Lung (tissue), 12 donors: ENCODE measurements around the gene NPB. TPM values are rescaled to one million over a fixed set of nuclear protein-coding genes. Genes with fewer than 3 reads are reported as not detected.

Experiments used
- ATAC-seq: fragments of 200-7000 bp; cut with Tn5 transposase; one replicate; pipeline ENCODE4 v1.9.1; 2020; ENCODE audit warnings: moderate number of reproducible peaks; ENCODE audit not compliant: insufficient read depth, low FRiP score
- DNase-seq, 3 donors: peaks; one replicate each; pipeline ENCODE4 v3.0.0-alpha.2; 2013 to 2017
- H3K27ac ChIP-seq, 2 donors: one replicate each; pipeline ENCODE4 v1.5.1; 2013; ENCODE audit warnings: mild to moderate bottlenecking in 2 of 2, moderate library complexity in 2 of 2, control low read depth in 1 of 2, inconsistent platforms in 1 of 2, low read depth in 1 of 2, low read length in 1 of 2
- H3K27me3 ChIP-seq, 3 donors: one replicate each; pipeline ENCODE4 v1.5.1; 2013; ENCODE audit warnings: low read length in 2 of 3; ENCODE audit not compliant: control insufficient read depth in 3 of 3, insufficient read depth in 3 of 3
- H3K36me3 ChIP-seq, 4 donors: one replicate each; pipeline ENCODE4 v1.5.1; 2013; ENCODE audit warnings: low read length in 4 of 4, mild to moderate bottlenecking in 1 of 4, moderate library complexity in 1 of 4; ENCODE audit not compliant: control insufficient read depth in 4 of 4, insufficient read depth in 4 of 4
- H3K4me1 ChIP-seq, 5 donors: one replicate each; pipeline ENCODE4 v1.5.1; 2013; ENCODE audit warnings: low read length in 5 of 5, mild to moderate bottlenecking in 2 of 5, moderate library complexity in 1 of 5; ENCODE audit not compliant: control insufficient read depth in 5 of 5, insufficient read depth in 5 of 5
- H3K4me3 ChIP-seq: one replicate; pipeline ENCODE4 v1.5.1; 2013; ENCODE audit warnings: mild to moderate bottlenecking, control low read depth, moderate library complexity
- H3K9ac ChIP-seq, 2 donors: one replicate each; pipeline ENCODE4 v1.5.1; 2013; ENCODE audit warnings: low read length in 2 of 2, control low read depth in 1 of 2; ENCODE audit not compliant: insufficient read depth in 1 of 2
- H3K9me3 ChIP-seq, 4 donors: one replicate each; pipeline ENCODE4 v1.5.1; 2013; ENCODE audit warnings: low read length in 3 of 4, mild to moderate bottlenecking in 1 of 4, moderate library complexity in 1 of 4; ENCODE audit not compliant: control insufficient read depth in 4 of 4, insufficient read depth in 3 of 4
- CTCF ChIP-seq: IDR thresholded peaks from 2 replicates; pipeline ENCODE4 v1.5.1; 2012; ENCODE audit warnings: mild to moderate bottlenecking; ENCODE audit errors: control extremely low read depth, extremely low read depth
- WGBS, 2 donors: extraction: QIAGEN DNeasy Blood & Tissue Kit; methylation state at CpG; one replicate each; pipeline ENCODE4 v1.1.7; 2013; 5-methylcytosine and 5-hydroxymethylcytosine counted together
- polyA plus RNA-seq, 2 donors: library from polyadenylated mRNA; stranded (reverse); fragments of 200-250 nt; gene quantifications; one replicate each; pipeline ENCODE4 v1.2.1, GENCODE V29; 2013
- total RNA-seq, 2 donors: library from RNA; depleted of rRNA in 1 of 2; stranded (reverse); fragments of >200 nt in 1 of 2; gene quantifications; one replicate each; pipeline ENCODE4 v1.2.1, GENCODE V29; 2014 to 2021
- donor health status: control.
- donor health status: control.
- donor health status: Bipolar disorder and iron deficiency.
- donor health status: healthy.
- donor health status: DM: yes; HTN: yes; CAD: no.

The NPB gene
- total and polyA plus RNA-seq, 4 donors, result 0.41 to 0.55 (median 0.46) TPM

- TF ChIP-seq CTCF, result no peak
- Histone ChIP-seq H3K9me3 (no peaks in the 10 kb centered on the region), H3K4me3 (peak overlapping the region; percentile 71), H3K36me3 (peaks cover 0 to 24% (median 12%) of the 10 kb centered on the region in 4 donors), H3K4me1 (peaks cover 0 to 28% (median 11%) of the 10 kb centered on the region in 5 donors), H3K9ac (no peak overlapping the region), H3K27me3 (no peaks in the 10 kb centered on the region), H3K27ac (peak overlapping the region; percentile 90 to 98)
- peak in 2 of 3 donors; percentile 38 to 39 for DNase-seq
- WGBS, 2 donors, result 2 to 4% methylated on average over 32 to 65 of the region's 65 CpGs
- ATAC-seq, result peak; percentile 9
Measured at GRCh38 chr17:81870131-81870980, 31.7 kb upstream of the NPB start.

GRCh38 chr17:81870981-81871386, 31.1 kb upstream of the NPB start, which contains the start of gene ARHGDIA:
TSS of gene ARHGDIA (minus strand) at chr17:81871337. CDS start at chr17:81869930, 1,407 bp downstream.
- DNase-seq (peak in 1 of 3 donors; percentile 21), ATAC-seq (peak; percentile 48)
- TF ChIP-seq CTCF, result no peak
- 1 to 2% methylated on average over 38 to 64 of the region's 64 CpGs for WGBS, 2 donors
- Histone ChIP-seq H3K4me3 (peak within 1 kb of the TSS; percentile 79), H3K9me3 (no peaks in the 10 kb centered on the region), H3K27me3 (no peaks in the 10 kb centered on the region), H3K27ac (peak within 1 kb of the TSS; percentile 97 to 99), H3K36me3 (peaks cover 0 to 23% (median 9%) of the 10 kb centered on the region in 4 donors), H3K4me1 (peaks cover 0 to 28% (median 11%) of the 10 kb centered on the region in 5 donors), H3K9ac (peak within 1 kb of the TSS; percentile 78 to 94)

GRCh38 chr17:81871387-81872230, 30.4 kb upstream of the NPB start:
- no peaks in the 10 kb centered on the region for H3K27me3 ChIP-seq
- H3K4me3 ChIP-seq, result peak overlapping the region; percentile 79
- H3K4me1 ChIP-seq, result peaks cover 0 to 28% (median 11%) of the 10 kb centered on the region in 5 donors
- no peaks in the 10 kb centered on the region for H3K9me3 ChIP-seq
- DNase-seq (peak; percentile 92 to 94 (median 94)), ATAC-seq (peak; percentile 6)
- peaks cover 0 to 23% (median 8%) of the 10 kb centered on the region in 4 donors for H3K36me3 ChIP-seq
- H3K27ac ChIP-seq, result peak overlapping the region; percentile 97 to 99
- peak; percentile 11 for TF ChIP-seq CTCF
- peak overlapping the region; percentile 62 to 94 for H3K9ac ChIP-seq
- WGBS, 2 donors, result 1% methylated on average over 81 to 86 of the region's 86 CpGs
